ENCODE measurements around the gene SYMPK.
A peak's percentile ranks its signal among the peaks of the same experiment; 100 is the strongest.

SYMPK gene

DNA sequence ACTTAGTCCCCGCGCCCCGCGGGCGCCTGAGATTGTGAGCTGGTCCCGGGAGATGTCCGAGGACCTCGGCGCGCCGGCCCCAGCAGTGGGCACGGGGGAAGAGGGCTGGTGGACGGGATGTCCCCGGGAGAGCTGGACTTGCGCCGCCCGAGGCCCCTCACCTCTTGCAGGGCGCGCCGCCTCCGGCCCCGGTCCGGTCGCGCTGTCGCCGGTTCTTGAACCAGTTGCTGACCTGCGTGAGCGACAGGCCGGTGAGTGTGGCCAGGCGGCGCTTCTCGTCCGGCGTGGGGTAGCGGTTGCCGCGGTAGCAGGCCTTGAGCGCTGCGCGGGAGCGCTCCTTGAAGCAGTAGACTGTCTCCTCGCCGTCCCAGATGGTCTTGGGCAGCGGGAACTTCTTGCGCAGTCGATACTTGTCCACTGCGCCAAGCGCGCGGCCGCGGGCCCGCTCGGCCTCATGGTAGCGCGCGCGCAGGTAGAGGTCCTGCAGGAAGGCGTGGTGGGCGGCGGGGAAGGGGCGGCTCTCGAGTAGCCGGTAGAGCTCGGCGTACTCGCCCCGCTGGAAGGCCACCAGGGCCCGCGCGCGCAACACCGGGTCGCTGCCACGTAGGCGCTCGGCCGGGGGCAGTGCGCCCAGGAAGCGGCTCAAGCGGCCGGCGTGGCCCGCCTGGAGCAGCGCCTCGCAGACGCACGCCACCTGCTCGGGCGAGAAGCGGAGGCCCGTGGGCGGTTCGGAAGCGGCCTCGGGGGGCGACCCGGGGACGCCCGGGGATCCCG is 94.9 kb downstream of the SYMPK start:
- Mint-ChIP-seq H3K36me3 (ENCODE audit: low read depth) (peaks cover 4% of the 10 kb centered on the region), H3K27me3 (ENCODE audit: low read depth, poor library complexity) (no peaks in the 10 kb centered on the region), H3K9me3 (no peaks in the 10 kb centered on the region), H3K4me3 (peak overlapping the region; percentile 90), H3K4me1 (peaks cover 48% of the 10 kb centered on the region), H3K27ac (peak overlapping the region; percentile 88)
- DNase-seq = peak; percentile 66
- TF ChIP-seq, protein P1, sequence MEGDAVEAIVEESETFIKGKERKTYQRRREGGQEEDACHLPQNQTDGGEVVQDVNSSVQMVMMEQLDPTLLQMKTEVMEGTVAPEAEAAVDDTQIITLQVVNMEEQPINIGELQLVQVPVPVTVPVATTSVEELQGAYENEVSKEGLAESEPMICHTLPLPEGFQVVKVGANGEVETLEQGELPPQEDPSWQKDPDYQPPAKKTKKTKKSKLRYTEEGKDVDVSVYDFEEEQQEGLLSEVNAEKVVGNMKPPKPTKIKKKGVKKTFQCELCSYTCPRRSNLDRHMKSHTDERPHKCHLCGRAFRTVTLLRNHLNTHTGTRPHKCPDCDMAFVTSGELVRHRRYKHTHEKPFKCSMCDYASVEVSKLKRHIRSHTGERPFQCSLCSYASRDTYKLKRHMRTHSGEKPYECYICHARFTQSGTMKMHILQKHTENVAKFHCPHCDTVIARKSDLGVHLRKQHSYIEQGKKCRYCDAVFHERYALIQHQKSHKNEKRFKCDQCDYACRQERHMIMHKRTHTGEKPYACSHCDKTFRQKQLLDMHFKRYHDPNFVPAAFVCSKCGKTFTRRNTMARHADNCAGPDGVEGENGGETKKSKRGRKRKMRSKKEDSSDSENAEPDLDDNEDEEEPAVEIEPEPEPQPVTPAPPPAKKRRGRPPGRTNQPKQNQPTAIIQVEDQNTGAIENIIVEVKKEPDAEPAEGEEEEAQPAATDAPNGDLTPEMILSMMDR (IDR thresholded peaks at IDR 0.05) = no peak

DNA sequence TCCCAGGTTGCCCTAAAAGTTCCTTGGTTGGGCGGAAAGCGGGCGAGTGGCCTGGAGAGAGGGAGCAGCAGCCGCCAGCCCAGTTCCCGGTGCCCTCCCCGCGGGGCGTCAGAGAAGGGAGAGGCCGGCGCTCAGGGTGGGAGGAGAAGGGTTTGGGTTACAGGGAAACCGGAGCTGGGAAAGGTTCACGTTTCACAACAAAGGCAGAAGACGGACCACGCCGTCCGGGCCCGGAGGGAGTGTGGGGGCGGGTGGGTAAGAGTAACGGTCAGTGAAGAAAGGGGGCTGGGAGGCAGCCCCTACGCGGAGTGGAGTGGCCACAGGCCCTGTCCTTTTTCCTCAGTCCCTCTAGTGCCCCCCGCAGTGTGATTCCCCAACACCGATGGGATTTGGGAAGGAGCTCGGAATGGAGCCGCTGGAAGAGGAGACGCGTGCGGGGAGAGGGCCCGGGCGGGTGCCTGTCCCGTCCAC is 95.5 kb downstream of the SYMPK start:
- Mint-ChIP-seq H3K27ac (peak overlapping the region; percentile 88), H3K9me3 (no peaks in the 10 kb centered on the region), H3K36me3 (ENCODE audit: low read depth) (peaks cover 4% of the 10 kb centered on the region), H3K4me3 (peak overlapping the region; percentile 90), H3K4me1 (peaks cover 47% of the 10 kb centered on the region), H3K27me3 (ENCODE audit: low read depth, poor library complexity) (no peaks in the 10 kb centered on the region)
- TF ChIP-seq, protein P1 (IDR thresholded peaks at IDR 0.05) = no peak
- DNase-seq = peak; percentile 84

DNA sequence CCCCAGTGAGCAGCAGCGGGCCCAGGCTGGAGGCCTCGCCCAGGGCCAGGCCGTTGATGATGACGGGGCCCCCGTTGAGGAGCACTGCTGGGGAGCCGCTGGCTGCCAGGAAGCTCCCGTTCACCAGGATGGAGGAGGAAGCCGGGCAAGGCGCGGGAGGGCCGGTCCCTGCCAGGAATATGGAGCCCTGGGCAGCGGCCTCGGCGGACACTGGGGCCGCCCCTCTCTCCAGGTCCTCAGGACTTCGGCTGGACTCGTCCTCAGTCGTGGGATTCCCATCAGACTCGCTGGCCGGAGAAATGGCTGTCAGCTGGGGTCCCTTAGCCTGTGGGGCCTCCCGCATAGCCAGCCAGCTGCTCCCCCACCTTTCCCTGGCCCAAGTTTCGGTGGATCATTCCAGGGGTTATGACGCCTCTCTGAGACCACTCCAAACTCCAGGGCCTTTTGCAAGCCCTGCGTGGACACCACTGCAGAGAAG is 96.0 kb downstream of the SYMPK start:
- H3K36me3 Mint-ChIP-seq (ENCODE audit: low read depth) = no peaks in the 10 kb centered on the region
- peak; percentile 42 for DNase-seq
- TF ChIP-seq, protein P1 (IDR thresholded peaks at IDR 0.05) = no peak
- H3K4me3 Mint-ChIP-seq = peak overlapping the region; percentile 90
- peak overlapping the region; percentile 88 for H3K27ac Mint-ChIP-seq
- no peaks in the 10 kb centered on the region for H3K27me3 Mint-ChIP-seq (ENCODE audit: low read depth, poor library complexity)
- peaks cover 42% of the 10 kb centered on the region for H3K4me1 Mint-ChIP-seq
- H3K9me3 Mint-ChIP-seq = no peaks in the 10 kb centered on the region

DNA sequence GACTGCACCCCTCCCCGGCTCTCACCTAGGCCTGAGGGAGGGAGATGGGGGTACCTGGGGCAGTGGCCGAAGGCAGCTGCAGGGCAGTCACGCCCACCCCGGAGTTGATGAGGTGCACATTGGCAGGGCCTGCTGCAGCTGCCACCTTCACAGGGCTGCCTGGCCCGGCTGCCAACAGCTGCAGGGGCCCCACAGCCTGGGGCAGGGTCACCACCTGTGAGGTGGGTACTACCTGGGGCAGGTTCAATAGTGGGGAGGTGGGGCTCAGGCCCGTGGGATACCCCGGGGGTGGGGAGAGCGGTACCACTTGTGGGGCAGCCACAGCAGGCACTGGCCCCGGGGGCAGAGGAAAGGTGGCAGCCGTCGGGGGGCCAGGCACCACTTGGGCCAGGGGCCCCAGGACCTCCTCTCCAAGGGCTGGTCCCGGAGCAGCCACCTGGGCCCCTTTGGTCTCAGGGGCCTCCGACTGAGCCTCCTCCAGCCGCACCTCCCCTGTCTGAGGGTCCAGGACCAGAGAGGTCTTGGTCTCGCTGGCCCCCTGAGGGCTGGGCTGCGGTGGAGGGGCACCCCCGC is 96.6 kb downstream of the SYMPK start:
- Mint-ChIP-seq H3K9me3 (no peaks in the 10 kb centered on the region), H3K27me3 (ENCODE audit: low read depth, poor library complexity) (no peaks in the 10 kb centered on the region), H3K27ac (no peak overlapping the region), H3K4me1 (peaks cover 40% of the 10 kb centered on the region), H3K36me3 (ENCODE audit: low read depth) (no peaks in the 10 kb centered on the region), H3K4me3 (no peak overlapping the region)
- TF ChIP-seq, protein P1 (IDR thresholded peaks at IDR 0.05) = no peak
- DNase-seq = no peak

DNA sequence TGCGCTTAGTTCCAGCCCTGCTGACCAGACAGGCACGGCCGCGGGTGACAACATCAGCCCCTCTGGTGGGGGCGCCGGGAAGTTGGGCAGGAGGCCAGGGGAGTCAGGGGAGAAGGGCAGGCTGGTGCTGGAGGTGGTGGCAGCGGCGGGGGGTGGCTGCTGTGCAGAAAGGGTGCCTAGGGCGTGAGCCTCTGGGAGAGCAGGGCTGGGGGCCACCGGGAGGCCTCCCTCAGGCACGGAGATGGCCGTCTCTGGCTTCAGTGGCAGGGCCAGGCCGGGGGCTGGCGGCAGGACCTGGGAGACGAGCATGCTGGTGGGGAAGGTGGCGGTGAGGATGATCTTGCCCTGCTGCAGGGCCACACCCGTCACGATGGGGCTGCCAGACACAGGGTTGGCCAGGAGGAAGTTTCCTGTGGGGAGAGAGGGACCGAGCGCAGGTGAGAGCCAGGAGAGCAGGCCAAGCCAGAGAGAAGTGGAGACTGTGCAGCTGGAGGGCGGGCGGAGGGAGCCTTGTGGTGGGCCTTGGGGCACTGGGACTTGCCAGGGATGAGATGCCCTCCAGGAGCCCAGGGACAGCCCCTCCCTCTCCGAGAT is 97.1 kb downstream of the SYMPK start:
- TF ChIP-seq, protein P1 (IDR thresholded peaks at IDR 0.05) = no peak
- H3K4me3 Mint-ChIP-seq = peak overlapping the region; percentile 61
- peak overlapping the region; percentile 32 for H3K27ac Mint-ChIP-seq
- H3K4me1 Mint-ChIP-seq = peaks cover 34% of the 10 kb centered on the region
- no peaks in the 10 kb centered on the region for H3K27me3 Mint-ChIP-seq (ENCODE audit: low read depth, poor library complexity)
- H3K36me3 Mint-ChIP-seq (ENCODE audit: low read depth) = no peaks in the 10 kb centered on the region
- no peaks in the 10 kb centered on the region for H3K9me3 Mint-ChIP-seq
- no peak for DNase-seq
